ENCODE results near the gene SYT12. TPM values are rescaled to one million over a fixed set of nuclear protein-coding genes. Genes with fewer than 3 reads are reported as not detected.

SYT12 gene
- total RNA-seq, 1 donor from 2014 or later = not detected

DNA sequence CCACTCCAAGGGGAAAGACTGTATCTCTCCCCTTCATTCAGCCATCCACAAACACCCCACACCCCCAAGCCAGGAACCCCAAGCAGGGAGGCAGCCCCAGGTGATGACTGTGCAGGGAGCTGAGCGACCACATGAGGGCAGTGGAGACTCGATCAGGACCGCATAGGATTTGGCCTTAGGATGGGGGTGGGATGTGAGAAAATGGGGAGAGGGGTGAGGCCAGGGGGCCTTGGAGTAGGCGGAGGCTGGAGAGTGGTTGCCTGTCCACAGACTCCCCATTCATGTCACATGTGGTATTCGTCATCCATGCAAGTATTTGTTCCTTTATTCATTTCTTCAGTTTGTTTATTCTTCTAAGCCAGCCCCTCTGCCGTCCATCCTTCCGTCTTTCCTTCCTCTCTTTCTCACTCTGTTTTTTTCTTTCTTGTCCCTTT lies 31.0 kb downstream of the SYT12 start:
- TF ChIP-seq, protein P1, sequence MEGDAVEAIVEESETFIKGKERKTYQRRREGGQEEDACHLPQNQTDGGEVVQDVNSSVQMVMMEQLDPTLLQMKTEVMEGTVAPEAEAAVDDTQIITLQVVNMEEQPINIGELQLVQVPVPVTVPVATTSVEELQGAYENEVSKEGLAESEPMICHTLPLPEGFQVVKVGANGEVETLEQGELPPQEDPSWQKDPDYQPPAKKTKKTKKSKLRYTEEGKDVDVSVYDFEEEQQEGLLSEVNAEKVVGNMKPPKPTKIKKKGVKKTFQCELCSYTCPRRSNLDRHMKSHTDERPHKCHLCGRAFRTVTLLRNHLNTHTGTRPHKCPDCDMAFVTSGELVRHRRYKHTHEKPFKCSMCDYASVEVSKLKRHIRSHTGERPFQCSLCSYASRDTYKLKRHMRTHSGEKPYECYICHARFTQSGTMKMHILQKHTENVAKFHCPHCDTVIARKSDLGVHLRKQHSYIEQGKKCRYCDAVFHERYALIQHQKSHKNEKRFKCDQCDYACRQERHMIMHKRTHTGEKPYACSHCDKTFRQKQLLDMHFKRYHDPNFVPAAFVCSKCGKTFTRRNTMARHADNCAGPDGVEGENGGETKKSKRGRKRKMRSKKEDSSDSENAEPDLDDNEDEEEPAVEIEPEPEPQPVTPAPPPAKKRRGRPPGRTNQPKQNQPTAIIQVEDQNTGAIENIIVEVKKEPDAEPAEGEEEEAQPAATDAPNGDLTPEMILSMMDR (IDR thresholded peaks at IDR 0.05) = peak; percentile 59
- DNase-seq = no peak
- Histone ChIP-seq H3K4me3 (no peak overlapping the region), H3K9me3 (no peaks in the 10 kb centered on the region), H3K4me1 (peaks cover 30% of the 10 kb centered on the region), H3K27me3 (ENCODE audit: low read depth) (peaks cover 10% of the 10 kb centered on the region), H3K36me3 (no peaks in the 10 kb centered on the region), H3K27ac (no peak overlapping the region)
- peak; percentile 54 to 59 for ATAC-seq
- intact Hi-C loops (cut with DNase I) = no loop called here

DNA sequence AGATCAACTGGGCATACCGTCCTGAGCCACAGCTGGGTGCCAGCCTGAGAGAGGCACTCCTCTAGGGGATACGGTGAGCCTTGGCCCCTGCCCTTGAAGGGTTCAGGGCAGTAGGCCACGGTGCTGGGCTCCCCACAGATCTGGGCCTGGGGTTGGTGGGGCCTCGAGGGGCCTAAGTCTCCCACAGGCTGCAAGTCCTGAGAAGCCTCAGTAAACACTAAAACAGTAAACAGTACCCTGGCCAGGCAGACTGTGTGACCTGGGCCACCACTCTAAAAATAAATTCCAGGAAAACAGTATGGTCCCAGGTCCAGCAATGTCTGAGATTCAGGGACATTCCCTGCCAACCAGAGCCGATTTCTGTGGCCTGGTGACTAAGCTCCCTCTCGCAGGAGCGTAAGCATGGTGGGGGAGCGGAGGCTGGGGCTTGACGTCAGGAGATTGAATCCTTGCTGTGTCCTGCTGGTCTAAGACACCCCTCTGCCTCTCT lies 31.5 kb downstream of the SYT12 start:
- Histone ChIP-seq H3K4me3 (no peak overlapping the region), H3K4me1 (peaks cover 30% of the 10 kb centered on the region), H3K27ac (no peak overlapping the region), H3K9me3 (no peaks in the 10 kb centered on the region), H3K36me3 (no peaks in the 10 kb centered on the region), H3K27me3 (ENCODE audit: low read depth) (peaks cover 10% of the 10 kb centered on the region)
- ATAC-seq (no peak), DNase-seq (no peak)
- TF ChIP-seq, protein P1 (IDR thresholded peaks at IDR 0.05) = no peak
- intact Hi-C loops (cut with DNase I) = no loop called here

DNA sequence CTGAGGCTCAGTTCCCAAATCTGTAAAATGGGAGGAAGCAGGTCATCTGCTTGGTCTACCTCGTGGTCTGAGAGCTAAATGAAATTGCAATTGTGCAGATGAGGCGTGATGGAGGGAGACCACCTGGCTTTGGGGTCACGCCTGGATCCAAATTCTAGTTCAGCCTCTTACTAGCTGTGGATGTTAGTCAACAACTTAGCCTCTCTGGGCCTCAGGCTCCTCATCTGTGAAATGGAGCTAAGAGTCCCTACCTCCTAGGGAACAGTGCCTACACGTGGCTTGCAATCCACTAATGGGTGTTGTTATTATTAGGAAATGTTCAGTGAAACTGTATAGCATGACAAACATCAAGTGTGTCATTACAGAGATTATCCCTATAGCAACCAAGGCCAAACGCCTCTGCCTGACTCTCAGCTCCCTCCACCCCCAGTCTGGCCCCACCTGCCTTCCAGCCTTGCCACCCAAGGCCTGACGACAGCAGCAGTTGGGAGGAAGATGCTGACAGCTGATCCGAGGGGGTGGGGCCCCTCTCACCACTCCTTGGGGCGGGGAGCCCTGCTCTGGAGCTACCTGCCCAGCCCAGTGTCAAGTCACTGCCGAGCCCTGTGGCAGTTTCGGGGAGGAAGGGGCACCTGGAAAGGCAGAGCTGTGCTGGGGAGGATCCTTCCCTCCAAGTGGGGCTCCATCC lies 32.0 kb downstream of the SYT12 start:
- ATAC-seq (peak; percentile 69 to 80), DNase-seq (peak; percentile 78)
- intact Hi-C loops (cut with DNase I) = no loop called here
- TF ChIP-seq, protein P1 (IDR thresholded peaks at IDR 0.05) = no peak
- Histone ChIP-seq H3K9me3 (no peaks in the 10 kb centered on the region), H3K4me1 (peaks cover 30% of the 10 kb centered on the region), H3K36me3 (no peaks in the 10 kb centered on the region), H3K27ac (peak overlapping the region; percentile 77), H3K4me3 (no peak overlapping the region), H3K27me3 (ENCODE audit: low read depth) (peaks cover 10% of the 10 kb centered on the region)

DNA sequence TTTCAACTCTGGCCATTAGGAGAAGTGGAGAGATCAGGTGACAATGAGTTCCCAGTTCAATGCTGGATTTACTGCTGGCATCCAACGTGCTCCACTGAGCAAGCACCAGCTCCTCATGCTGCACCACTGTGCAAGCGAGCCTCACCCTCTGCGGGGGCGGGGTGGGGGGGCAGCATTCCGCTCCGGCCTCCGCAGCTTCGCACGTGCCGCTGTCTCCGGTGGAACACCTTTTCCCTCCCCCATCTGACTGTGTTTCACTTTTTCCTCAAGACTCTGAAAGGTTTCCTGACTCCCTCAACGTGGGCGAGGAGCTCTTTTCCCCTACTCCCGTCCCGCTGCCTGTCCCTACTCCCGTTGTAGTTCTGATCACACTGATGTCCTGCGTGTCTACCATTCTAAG lies 32.9 kb downstream of the SYT12 start:
- H3K27ac ChIP-seq = peak overlapping the region; percentile 77

DNA sequence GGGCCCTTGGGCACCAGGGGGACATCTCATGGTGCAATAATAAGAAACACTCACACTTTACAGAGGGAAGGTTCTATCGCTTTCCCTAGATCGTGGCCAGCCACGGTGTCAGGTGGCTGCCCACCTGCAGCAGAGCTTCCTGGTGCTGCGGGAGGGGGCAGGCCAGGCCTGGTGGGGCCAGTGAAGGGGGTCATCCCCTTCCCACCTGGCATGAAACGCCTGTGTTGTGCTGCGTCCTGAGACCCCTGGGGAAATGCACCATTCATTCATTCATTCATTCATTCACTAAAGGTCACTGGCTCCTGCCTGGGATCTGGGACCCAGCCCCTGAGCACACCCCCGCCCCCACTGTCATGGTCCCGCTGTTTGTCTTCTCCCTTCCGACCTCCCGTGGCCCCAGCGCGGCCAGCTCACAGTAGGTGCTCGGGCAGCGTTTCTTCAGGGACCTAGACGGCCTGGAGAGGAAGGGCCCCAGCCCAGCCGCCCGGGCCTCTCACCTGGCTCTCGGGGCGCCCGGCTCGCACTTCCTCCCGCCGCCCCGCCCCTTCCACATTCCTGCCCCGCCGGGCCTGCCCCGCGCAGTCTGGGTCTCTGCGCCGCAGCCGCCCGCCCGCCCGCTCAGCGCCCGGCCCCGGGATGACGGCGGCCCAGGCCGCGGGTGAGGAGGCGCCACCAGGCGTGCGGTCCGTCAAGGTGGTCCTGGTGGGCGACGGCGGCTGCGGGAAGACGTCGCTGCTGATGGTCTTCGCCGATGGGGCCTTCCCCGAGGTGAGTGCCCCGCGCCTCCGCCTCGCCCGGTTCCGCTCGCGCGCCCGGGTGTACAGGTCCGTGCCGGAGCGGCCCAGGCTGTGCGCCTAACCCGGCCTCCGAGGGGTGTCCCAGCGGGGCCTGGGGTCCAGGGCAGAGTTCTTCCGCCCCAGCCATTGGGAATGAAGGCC lies 33.6 kb downstream of the SYT12 start, which contains the start of gene RHOD:
Gene RHOD (plus strand): TSS at position 581 of the 938 bp plus-strand sequence. CDS start 56 bp downstream, at position 637.
- peak; percentile 80 for DNase-seq
- TF ChIP-seq, protein P1 (IDR thresholded peaks at IDR 0.05) = no peak

More for the DNA sequence above, 32.9 kb downstream of the SYT12 start:
- H3K27me3 ChIP-seq (ENCODE audit: low read depth) = peaks cover 10% of the 10 kb centered on the region
- intact Hi-C loops (cut with DNase I) = no loop called here
- peak overlapping the region; percentile 72 for H3K4me3 ChIP-seq
- TF ChIP-seq, protein P1 (IDR thresholded peaks at IDR 0.05) = no peak
- H3K36me3 ChIP-seq = no peaks in the 10 kb centered on the region
- ATAC-seq = peak; percentile 57 to 62
- H3K4me1 ChIP-seq = peaks cover 30% of the 10 kb centered on the region
- DNase-seq = no peak
- H3K9me3 ChIP-seq = no peaks in the 10 kb centered on the region

More for the DNA sequence above, 33.6 kb downstream of the SYT12 start, which contains the start of gene RHOD:
- H3K36me3 ChIP-seq = no peaks in the 10 kb centered on the region
- intact Hi-C loops (cut with DNase I) = no loop called here
- peak within 1 kb of the TSS; percentile 77 for H3K27ac ChIP-seq
- H3K9me3 ChIP-seq = no peaks in the 10 kb centered on the region
- peak; percentile 87 to 91 for ATAC-seq
- peak within 1 kb of the TSS; percentile 72 for H3K4me3 ChIP-seq
- peaks cover 10% of the 10 kb centered on the region for H3K27me3 ChIP-seq (ENCODE audit: low read depth)
- H3K4me1 ChIP-seq = peaks cover 30% of the 10 kb centered on the region
